Astrocyte of the spinal cord (primary cell): Measurements from ENCODE around the gene CCR5AS.

Source experiments
- DNase-seq: peaks from one replicate; pipeline ENCODE4 v3.0.0; 2011; ENCODE audit warnings: low read depth, low spot score
- H3K4me3 ChIP-seq: 2 replicates; pipeline ENCODE4 v1.5.1; 2011; ENCODE audit warnings: low read depth, mild to moderate bottlenecking, low read length, moderate library complexity
- CTCF ChIP-seq: IDR thresholded peaks from 2 replicates; pipeline ENCODE4 v1.5.1; 2012; ENCODE audit warnings: low read depth, mild to moderate bottlenecking, low read length, inconsistent platforms
- in situ Hi-C: cut with HindIII; loops from 2 replicates; pipeline ENCODE4 v1.10.0; 2017; ENCODE audit warnings: low sequenced_read_pairs

The CCR5AS gene

GRCh38 chr3:46406788-46407611, at the start of gene CCR5AS, which contains the start of gene CCRL2:
Gene CCR5AS, minus strand, starts transcription at chr3:46407066.
Gene CCRL2, plus strand, starts transcription at chr3:46407259. Its CDS starts 821 bp downstream, at chr3:46408080.
- DNase-seq = peak; percentile 35
- in situ Hi-C loops = no loop called here
- no peak for TF ChIP-seq CTCF
- no peak within 1 kb of the TSS for H3K4me3 ChIP-seq

GRCh38 chr3:46456118-46456517, 49.3 kb upstream of the CCR5AS start:
- in situ Hi-C loops = no loop called here
- no peak for DNase-seq
- H3K4me3 ChIP-seq = no peak overlapping the region
- TF ChIP-seq CTCF = no peak

- in situ Hi-C loops = no loop called here
- DNase-seq = no peak
- no peak overlapping the region for H3K4me3 ChIP-seq
- no peak for TF ChIP-seq CTCF
Observed at GRCh38 chr3:46455231-46456115, 48.6 kb upstream of the CCR5AS start.

GRCh38 chr3:46454606-46455005, 47.7 kb upstream of the CCR5AS start:
- DNase-seq = no peak
- no peak overlapping the region for H3K4me3 ChIP-seq
- in situ Hi-C loops = no loop called here
- no peak for TF ChIP-seq CTCF

- TF ChIP-seq CTCF = no peak
- H3K4me3 ChIP-seq = no peak overlapping the region
- in situ Hi-C loops = no loop called here
- no peak for DNase-seq
Observed at GRCh38 chr3:46454209-46454595, 47.3 kb upstream of the CCR5AS start.

- no peak for TF ChIP-seq CTCF
- H3K4me3 ChIP-seq = no peak overlapping the region
- no peak for DNase-seq
- in situ Hi-C loops = no loop called here
Observed at GRCh38 chr3:46453526-46454208, 46.8 kb upstream of the CCR5AS start.
